Naive thymus-derived CD4-positive, alpha-beta T cell (primary cell): ENCODE results near the gene CENPP. TPM values are rescaled to one million over a fixed set of nuclear protein-coding genes. Genes with fewer than 3 reads are reported as not detected.

Source experiments
- ATAC-seq: fragments of 150-1000 bp; cut with Tn5 transposase; 2 replicates; pipeline ENCODE4 v1.10.0; 2021; ENCODE audit warnings: mild to moderate bottlenecking, moderate library complexity
- CTCF ChIA-PET: fragments of 350-600 bp; sonication (Branson Sonifier 250); formaldehyde crosslinking; loops from one replicate; lab custom pipeline; 2021; ENCODE audit warnings: antibody characterized with exemption; lab: Charles Lee
- POLR2A ChIA-PET: fragments of 350-600 bp; sonication (Branson Sonifier 250); formaldehyde crosslinking; loops from one replicate; lab custom pipeline; 2021; ENCODE audit warnings: antibody characterized with exemption, inconsistent platforms; lab: Charles Lee
- DNase-seq, 9 donors: peaks; one replicate each; pipeline versions ENCODE4 v3.0.0 to v3.0.0-alpha.2; 2020 to 2022; ENCODE audit warnings: mixed read lengths in 1 of 9
- H3K27ac ChIP-seq: one replicate; pipeline ENCODE4 v1.7.0; 2013; ENCODE audit warnings: mild to moderate bottlenecking, low read depth, low read length, moderate library complexity
- H3K27me3 ChIP-seq, 2 donors: one replicate each; pipeline ENCODE4 v1.7.0; 2013; ENCODE audit warnings: low read length in 2 of 2, mild to moderate bottlenecking in 2 of 2, moderate library complexity in 2 of 2; ENCODE audit not compliant: control insufficient read depth in 2 of 2, insufficient read depth in 2 of 2
- H3K36me3 ChIP-seq, 3 experiments: 1 replicate in 2 of 3; 2 replicates in 1 of 3; pipeline ENCODE4 v1.7.0; 2013; ENCODE audit warnings: low read length in 3 of 3, mild to moderate bottlenecking in 3 of 3, moderate library complexity in 1 of 3; ENCODE audit not compliant: insufficient read depth in 3 of 3, control insufficient read depth in 2 of 3
- H3K4me1 ChIP-seq, 2 donors: one replicate each; pipeline ENCODE4 v1.7.0; 2013; ENCODE audit warnings: low read length in 2 of 2, mild to moderate bottlenecking in 2 of 2, moderate library complexity in 1 of 2; ENCODE audit not compliant: control insufficient read depth in 2 of 2, insufficient read depth in 2 of 2
- H3K4me3 ChIP-seq: 2 replicates; pipeline ENCODE4 v1.7.0; 2013; ENCODE audit warnings: mild to moderate bottlenecking, low read length
- H3K9me3 ChIP-seq, 3 experiments: 1 replicate in 2 of 3; 2 replicates in 1 of 3; pipeline ENCODE4 v1.7.0; 2013; ENCODE audit warnings: low read length in 3 of 3; ENCODE audit not compliant: control insufficient read depth in 2 of 3
- H3K27ac Mint-ChIP-seq, 9 donors: one replicate each; pipeline ENCODE4 v1.8.0; 2020 to 2022; ENCODE audit warnings: mixed read lengths in 9 of 9, mild to moderate bottlenecking in 8 of 9, moderate library complexity in 5 of 9, inconsistent platforms in 2 of 9
- H3K27me3 Mint-ChIP-seq, 5 donors: one replicate each; pipeline ENCODE4 v1.8.0; 2021 to 2022; ENCODE audit warnings: mixed read lengths in 5 of 5, mild to moderate bottlenecking in 1 of 5
- H3K36me3 Mint-ChIP-seq, 5 donors: one replicate each; pipeline ENCODE4 v1.8.0; 2020 to 2022; ENCODE audit warnings: mixed read lengths in 5 of 5, mild to moderate bottlenecking in 3 of 5, inconsistent platforms in 1 of 5
- H3K4me1 Mint-ChIP-seq, 7 donors: one replicate each; pipeline ENCODE4 v1.8.0; 2020 to 2022; ENCODE audit warnings: mixed read lengths in 7 of 7, mild to moderate bottlenecking in 3 of 7, inconsistent platforms in 1 of 7
- H3K4me3 Mint-ChIP-seq, 10 donors: one replicate each; pipeline ENCODE4 v1.8.0; 2020 to 2022; ENCODE audit warnings: mild to moderate bottlenecking in 10 of 10, mixed read lengths in 10 of 10, moderate library complexity in 6 of 10, inconsistent platforms in 2 of 10
- H3K9me3 Mint-ChIP-seq, 11 donors: one replicate each; pipeline ENCODE4 v1.8.0; 2020 to 2022; ENCODE audit warnings: mixed read lengths in 11 of 11, mild to moderate bottlenecking in 4 of 11, inconsistent platforms in 1 of 11, moderate library complexity in 1 of 11
- intact Hi-C, 2 donors: fragments of 100-400 bp; cut with micrococcal nuclease; formaldehyde crosslinking; loops; one replicate each; pipeline ENCODE4 v1.15.1; 2023
- microRNA-seq: library from miRNA; unstranded; fragments of <30 nt; microRNA quantifications from one replicate; pipeline ENCODE4 v1.2.0, GENCODE V29; 2022; ENCODE audit warnings: borderline microRNAs expressed
- polyA plus RNA-seq, 2 donors: library from polyadenylated mRNA; unstranded; fragments of 300-500 nt; fragmentation: Illumina TruSeq; gene quantifications; one replicate each; pipeline ENCODE4 v1.2.3, GENCODE V29; 2021
- total RNA-seq, 6 experiments: library from RNA in 5 of 6; stranded (reverse) in 5 of 6; gene quantifications; 1 replicate in 5 of 6; 2 replicates in 1 of 6; pipeline ENCODE4 v1.2.3 and lab custom pipeline; 2021 to 2026

The CENPP gene
- total and polyA plus RNA-seq, 7 experiments from 2014 or later, result 1.2 to 24.3 (median 3.8) TPM

- H3K36me3 Mint-ChIP-seq, result peaks cover 0 to 8% (median 3%) of the 10 kb centered on the region in 5 donors
- peak overlapping the region; percentile 72 to 97 (median 91) for H3K27ac Mint-ChIP-seq
- ChIA-PET CTCF (no interaction called here), POLR2A (no interaction called here)
- no peaks in the 10 kb centered on the region for H3K27me3 Mint-ChIP-seq
- peaks cover 22 to 33% of the 10 kb centered on the region in 2 donors for H3K4me1 ChIP-seq
- peak in 4 of 9 donors; percentile 5 to 45 (median 17) for DNase-seq
- intact Hi-C loops, result no loop called here
- no peaks in the 10 kb centered on the region for H3K27me3 ChIP-seq
- H3K4me3 ChIP-seq, result peak overlapping the region; percentile 100
- H3K9me3 Mint-ChIP-seq, result peaks cover 0 to 2% (median 0%) of the 10 kb centered on the region in 11 donors
- ATAC-seq, result no peak
- H3K4me1 Mint-ChIP-seq, result peaks cover 33 to 56% (median 43%) of the 10 kb centered on the region in 7 donors
- peak overlapping the region; percentile 83 to 98 (median 95) for H3K4me3 Mint-ChIP-seq
- H3K9me3 ChIP-seq, result no peaks in the 10 kb centered on the region
- H3K27ac ChIP-seq, result peak overlapping the region; percentile 91
- H3K36me3 ChIP-seq, result peaks cover 0 to 21% (median 0%) of the 10 kb centered on the region in 3 experiments
Measured at GRCh38 chr9:92668746-92669526, 343.2 kb downstream of the CENPP start.

- Histone ChIP-seq H3K4me3 (peak overlapping the region; percentile 100), H3K4me1 (peaks cover 22 to 29% of the 10 kb centered on the region in 2 donors), H3K27ac (peak overlapping the region; percentile 91), H3K9me3 (no peaks in the 10 kb centered on the region), H3K36me3 (peaks cover 0 to 21% (median 0%) of the 10 kb centered on the region in 3 experiments), H3K27me3 (no peaks in the 10 kb centered on the region)
- Mint-ChIP-seq H3K4me1 (peaks cover 33 to 52% (median 42%) of the 10 kb centered on the region in 7 donors), H3K27me3 (no peaks in the 10 kb centered on the region), H3K36me3 (peaks cover 0 to 12% (median 3%) of the 10 kb centered on the region in 5 donors), H3K4me3 (peak overlapping the region; percentile 83 to 98 (median 95)), H3K27ac (peak overlapping the region; percentile 72 to 97 (median 91)), H3K9me3 (peaks cover 0 to 2% (median 0%) of the 10 kb centered on the region in 11 donors)
- ChIA-PET CTCF (interaction anchor here (1.4 kb wide), 1 partner anchor 49 kb away, joined by 3 read pairs; no protein-coding TSS in a partner anchor), POLR2A (interaction anchor here (0.6 to 2.5 kb wide), 8 partner anchors 43 to 913 kb away, joined by 3 to 25 read pairs (median 4); partner anchors contain the start of genes BICD2, CENPP and NOL8)
- intact Hi-C loops, result no loop called here
- peak; percentile 13 for ATAC-seq
- peak in 6 of 9 donors; percentile 5 to 54 (median 19) for DNase-seq
Measured at GRCh38 chr9:92669527-92669889, 343.8 kb downstream of the CENPP start.

Small RNAs within 50 kb of the gene (microRNA-seq; reads per million reads assigned to microRNA genes)
- gene MIR3651 (6.2 reads per million, percentile 7 among the genes with 10 or more reads in this experiment), gene MIR4670 (not detected)

Other genes starting within 250 kb of the CENPP start
- 10 to 100 TPM; 45.6 to 64.0 (median 51.0) TPM for gene SPTLC1, start 210.5 kb upstream of the CENPP start, total RNA-seq
- gene SPTLC1, start 210.5 kb upstream of the CENPP start, polyA plus RNA-seq, result 10 to 100 TPM; 46.8 to 50.6 TPM
- gene IARS1, start 32.3 kb upstream of the CENPP start, total RNA-seq, result 100 to 1,000 TPM in 2 of 5 experiments, 10 to 100 TPM in 3; 52.4 to 145 (median 97.7) TPM
- gene IARS1, start 32.3 kb upstream of the CENPP start, polyA plus RNA-seq, result 10 to 100 TPM; 48.5 to 63.7 TPM
- 100 to 1,000 TPM in 2 of 5 experiments, 10 to 100 TPM in 3; 42.8 to 115 (median 67.2) TPM for gene NOL8, start 603 bp upstream of the CENPP start, total RNA-seq
- 10 to 100 TPM; 25.4 to 35.8 TPM for gene NOL8, start 603 bp upstream of the CENPP start, polyA plus RNA-seq
- gene OGN, start 78.6 kb downstream of the CENPP start, total RNA-seq, result under 1 TPM in 2 of 5 experiments, not detected in 3; 0.22 to 0.27 TPM
- gene OGN, start 78.6 kb downstream of the CENPP start, polyA plus RNA-seq, result under 1 TPM; 0.10 to 0.18 TPM
- not detected for gene OMD, start 98.5 kb downstream of the CENPP start, total RNA-seq
- gene OMD, start 98.5 kb downstream of the CENPP start, polyA plus RNA-seq, result not detected
- gene ASPN, start 156.6 kb downstream of the CENPP start, total RNA-seq, result not detected
- not detected for gene ASPN, start 156.6 kb downstream of the CENPP start, polyA plus RNA-seq
- not detected for gene ECM2, start 210.0 kb downstream of the CENPP start, total RNA-seq
- not detected for gene ECM2, start 210.0 kb downstream of the CENPP start, polyA plus RNA-seq